ENCODE measurements around the gene OR52E5. TPM values are rescaled to one million over a fixed set of nuclear protein-coding genes. Genes with fewer than 3 reads are reported as not detected.

Gene OR52E5
- total and polyA plus RNA-seq, 12 donors = not detected

GRCh38 chr11:5881756-5882155, 11.3 kb upstream of the OR52E5 start:
- Histone ChIP-seq H3K4me1 (replicated peaks in 1 of 2) (no peaks in the 10 kb centered on the region), H3K27me3 (no peaks in the 10 kb centered on the region), H3K9me3 (replicated peaks in 1 of 3) (peaks cover 0 to 4% (median 0%) of the 10 kb centered on the region in 3 donors), H3K36me3 (replicated peaks in 1 of 2) (no peaks in the 10 kb centered on the region), H3K4me3 (no peak overlapping the region), H3K27ac (no peak overlapping the region)
- intact Hi-C loops (cut with DNase I) = no loop called here
- no peak for TF ChIP-seq CTCF (IDR thresholded peaks at IDR 0.05)
- no peak for TF ChIP-seq POLR2A (IDR thresholded peaks at IDR 0.05)
- DNase-seq = no peak

DNA sequence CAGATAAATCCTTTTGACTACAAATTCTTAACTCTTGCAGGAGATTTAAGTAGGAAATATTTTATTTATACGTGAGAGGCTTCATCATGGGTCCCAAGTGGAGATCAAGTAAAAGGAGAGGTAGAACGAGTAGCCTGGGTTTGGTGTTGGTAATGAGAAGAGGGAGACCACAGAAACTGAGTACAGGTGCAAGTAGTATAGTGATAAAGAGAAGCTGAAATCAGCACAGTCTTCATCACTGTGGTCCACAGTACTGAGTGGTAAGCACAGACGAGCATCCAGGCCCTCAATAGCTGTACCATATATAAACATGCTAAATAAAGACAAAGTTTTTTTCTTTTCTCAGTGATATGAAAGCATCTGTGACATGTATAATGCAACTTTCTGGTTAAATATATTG, 5.8 kb upstream of the OR52E5 start:
- TF ChIP-seq CTCF (IDR thresholded peaks at IDR 0.05) (no peak), POLR2A (IDR thresholded peaks at IDR 0.05) (no peak)

DNA sequence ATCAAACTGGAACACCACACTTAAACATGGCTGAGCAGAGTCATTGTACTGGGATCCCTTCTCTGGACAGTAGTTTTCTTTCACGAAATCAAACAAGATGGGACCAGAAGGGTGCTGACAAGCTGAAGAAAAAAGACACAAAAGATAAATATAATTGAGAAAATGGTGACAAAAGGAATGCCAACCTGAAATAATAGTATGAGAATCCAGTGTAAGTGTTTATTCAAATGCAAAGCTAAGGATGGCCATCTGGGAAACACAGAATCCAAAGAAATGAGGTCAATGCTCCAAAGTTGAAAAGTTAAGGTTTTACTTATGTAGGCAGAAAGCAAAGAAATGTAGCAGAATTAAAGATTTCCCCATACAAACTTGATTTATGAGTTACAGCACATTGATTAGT, 5.3 kb upstream of the OR52E5 start:
- DNase-seq = no peak
- H3K27ac ChIP-seq = no peak overlapping the region
- no peaks in the 10 kb centered on the region for H3K36me3 ChIP-seq (replicated peaks in 1 of 2)
- no peaks in the 10 kb centered on the region for H3K4me1 ChIP-seq (replicated peaks in 1 of 2)
- no peak overlapping the region for H3K4me3 ChIP-seq
- peaks cover 0 to 4% (median 0%) of the 10 kb centered on the region in 3 donors for H3K9me3 ChIP-seq (replicated peaks in 1 of 3)
- TF ChIP-seq CTCF (IDR thresholded peaks at IDR 0.05) (no peak), POLR2A (IDR thresholded peaks at IDR 0.05) (no peak)
- 58 to 69% (median 61%) methylated on average over 1 of the region's 1 CpG for WGBS, 4 donors
- intact Hi-C loops (cut with DNase I) = no loop called here
- H3K27me3 ChIP-seq = no peaks in the 10 kb centered on the region

More for the DNA sequence above, 5.8 kb upstream of the OR52E5 start:
- Histone ChIP-seq H3K27ac (no peak overlapping the region), H3K9me3 (replicated peaks in 1 of 3) (peaks cover 0 to 4% (median 0%) of the 10 kb centered on the region in 3 donors), H3K27me3 (no peaks in the 10 kb centered on the region), H3K36me3 (replicated peaks in 1 of 2) (no peaks in the 10 kb centered on the region), H3K4me3 (no peak overlapping the region), H3K4me1 (replicated peaks in 1 of 2) (no peaks in the 10 kb centered on the region)
- WGBS, 4 donors = 47 to 60% (median 49%) methylated on average over 3 of the region's 3 CpGs
- intact Hi-C loops (cut with DNase I) = no loop called here
- DNase-seq = no peak

GRCh38 chr11:5891216-5891800, 1.7 kb upstream of the OR52E5 start:
- intact Hi-C loops (cut with DNase I) = no loop called here
- 52 to 63% (median 57%) methylated on average over 4 of the region's 4 CpGs for WGBS, 4 donors
- Histone ChIP-seq H3K27me3 (no peaks in the 10 kb centered on the region), H3K4me3 (no peak overlapping the region), H3K36me3 (replicated peaks in 1 of 2) (no peaks in the 10 kb centered on the region), H3K9me3 (replicated peaks in 1 of 3) (no peaks in the 10 kb centered on the region), H3K27ac (no peak overlapping the region), H3K4me1 (replicated peaks in 1 of 2) (no peaks in the 10 kb centered on the region)
- no peak for DNase-seq
- TF ChIP-seq CTCF (IDR thresholded peaks at IDR 0.05) (peak in 5 of 6 experiments; percentile 17 to 59 (median 22)), POLR2A (IDR thresholded peaks at IDR 0.05) (no peak)
